Endothelial cell of umbilical vein (primary cell): ENCODE measurements around the gene TPRG1L.

Source experiments
- POLR2AphosphoS5 ChIP-seq: IDR thresholded peaks from 2 replicates; pipeline ENCODE4 v1.6.1; 2012; ENCODE audit warnings: low read depth, mild to moderate bottlenecking, control low read depth, low read length, moderate library complexity; ENCODE audit not compliant: insufficient read depth
- TF ChIP-seq, protein P1 (sequence below), 2 donors: IDR thresholded peaks; 1 replicate in 1 of 2; 2 replicates in 1 of 2; pipeline ENCODE4 v1.5.1; 2011; ENCODE audit warnings: low read length in 2 of 2, mild to moderate bottlenecking in 2 of 2, moderate library complexity in 2 of 2, control low read depth in 1 of 2, inconsistent platforms in 1 of 2, low read depth in 1 of 2; ENCODE audit not compliant: insufficient read depth in 1 of 2; ENCODE audit errors: extremely low read depth in 1 of 2

DNA sequence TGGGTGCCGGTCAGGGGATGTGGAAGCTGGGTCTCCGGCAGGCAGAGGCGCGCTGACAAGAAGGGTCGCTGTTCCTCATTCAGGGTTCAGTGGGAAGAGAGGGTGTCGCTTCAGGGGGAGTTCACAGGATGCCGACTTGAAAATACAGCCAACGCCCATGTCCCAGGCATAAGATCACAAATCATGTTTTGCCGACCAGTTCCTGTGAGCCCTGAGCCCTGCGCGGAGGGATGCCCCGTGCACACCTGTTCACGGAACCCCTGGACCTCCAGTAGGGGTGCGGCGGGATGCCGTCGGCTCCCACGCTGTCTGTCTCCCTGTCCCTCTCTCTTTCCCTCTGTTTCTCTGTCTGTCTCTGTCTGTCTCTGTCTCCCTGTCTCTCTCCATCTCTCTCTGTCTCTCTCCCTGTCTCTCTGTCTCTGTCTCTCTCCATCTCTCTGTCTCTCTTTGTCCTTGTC lies 54.3 kb downstream of the TPRG1L start:
- TF ChIP-seq, protein P1, sequence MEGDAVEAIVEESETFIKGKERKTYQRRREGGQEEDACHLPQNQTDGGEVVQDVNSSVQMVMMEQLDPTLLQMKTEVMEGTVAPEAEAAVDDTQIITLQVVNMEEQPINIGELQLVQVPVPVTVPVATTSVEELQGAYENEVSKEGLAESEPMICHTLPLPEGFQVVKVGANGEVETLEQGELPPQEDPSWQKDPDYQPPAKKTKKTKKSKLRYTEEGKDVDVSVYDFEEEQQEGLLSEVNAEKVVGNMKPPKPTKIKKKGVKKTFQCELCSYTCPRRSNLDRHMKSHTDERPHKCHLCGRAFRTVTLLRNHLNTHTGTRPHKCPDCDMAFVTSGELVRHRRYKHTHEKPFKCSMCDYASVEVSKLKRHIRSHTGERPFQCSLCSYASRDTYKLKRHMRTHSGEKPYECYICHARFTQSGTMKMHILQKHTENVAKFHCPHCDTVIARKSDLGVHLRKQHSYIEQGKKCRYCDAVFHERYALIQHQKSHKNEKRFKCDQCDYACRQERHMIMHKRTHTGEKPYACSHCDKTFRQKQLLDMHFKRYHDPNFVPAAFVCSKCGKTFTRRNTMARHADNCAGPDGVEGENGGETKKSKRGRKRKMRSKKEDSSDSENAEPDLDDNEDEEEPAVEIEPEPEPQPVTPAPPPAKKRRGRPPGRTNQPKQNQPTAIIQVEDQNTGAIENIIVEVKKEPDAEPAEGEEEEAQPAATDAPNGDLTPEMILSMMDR (IDR thresholded peaks at IDR 0.05; ENCODE audit: extremely low read depth in 1 of 2, insufficient read depth in 1 of 2, low read depth in 1 of 2, low read length in 2 of 2): no peak
- TF ChIP-seq POLR2AphosphoS5: no peak
